GM12875 (cell line): Measurements from ENCODE around the gene VGLL4.
A peak's percentile ranks its signal among the peaks of the same experiment; 100 is the strongest.

Source experiments
- H3K4me3 ChIP-seq: one replicate; pipeline ENCODE4 v1.5.1; 2011; ENCODE audit warnings: low read depth, low read length, control low read depth
- TF ChIP-seq, protein P1 (sequence below): IDR thresholded peaks from 2 replicates; pipeline ENCODE4 v1.5.1; 2011; ENCODE audit warnings: low read depth, mild to moderate bottlenecking, control low read depth, inconsistent platforms, low read length, moderate library complexity, borderline replicate concordance; ENCODE audit not compliant: insufficient read depth

The VGLL4 gene

DNA sequence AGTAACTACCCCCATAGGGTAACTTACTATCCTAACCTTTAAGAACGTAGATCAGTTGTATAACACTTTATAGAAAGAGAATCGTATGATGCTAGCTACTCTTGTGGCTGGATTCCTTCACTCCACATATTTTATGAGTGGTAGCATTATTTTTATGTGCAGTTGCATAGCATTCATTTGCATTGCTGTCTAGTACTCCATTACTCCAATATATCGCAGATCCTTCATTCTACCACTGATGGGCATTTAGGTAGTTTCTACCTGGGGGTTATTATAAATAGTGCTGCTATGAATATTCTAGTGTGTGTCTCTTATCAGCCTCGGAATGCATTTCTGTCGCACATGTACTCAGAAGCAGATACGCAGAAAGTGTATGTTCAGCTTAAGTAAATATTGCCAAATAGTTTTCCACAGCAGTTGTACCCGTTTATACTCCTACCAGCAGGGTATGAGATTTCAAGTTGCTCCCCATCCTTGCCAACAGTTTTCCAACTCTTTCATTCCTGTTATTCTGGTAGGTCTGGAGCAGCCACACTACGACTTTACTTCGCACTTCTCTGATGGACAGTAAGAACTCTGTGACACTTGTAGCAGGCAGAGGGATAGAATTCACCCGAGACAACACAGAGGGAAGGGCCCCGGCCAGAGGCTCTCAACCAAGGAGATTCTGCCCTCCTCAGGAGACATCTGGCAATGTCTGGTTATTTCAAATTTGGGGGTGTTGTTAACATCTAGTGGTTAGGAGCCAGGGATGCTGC lies 9.8 kb upstream of the VGLL4 start:
- TF ChIP-seq, protein P1, sequence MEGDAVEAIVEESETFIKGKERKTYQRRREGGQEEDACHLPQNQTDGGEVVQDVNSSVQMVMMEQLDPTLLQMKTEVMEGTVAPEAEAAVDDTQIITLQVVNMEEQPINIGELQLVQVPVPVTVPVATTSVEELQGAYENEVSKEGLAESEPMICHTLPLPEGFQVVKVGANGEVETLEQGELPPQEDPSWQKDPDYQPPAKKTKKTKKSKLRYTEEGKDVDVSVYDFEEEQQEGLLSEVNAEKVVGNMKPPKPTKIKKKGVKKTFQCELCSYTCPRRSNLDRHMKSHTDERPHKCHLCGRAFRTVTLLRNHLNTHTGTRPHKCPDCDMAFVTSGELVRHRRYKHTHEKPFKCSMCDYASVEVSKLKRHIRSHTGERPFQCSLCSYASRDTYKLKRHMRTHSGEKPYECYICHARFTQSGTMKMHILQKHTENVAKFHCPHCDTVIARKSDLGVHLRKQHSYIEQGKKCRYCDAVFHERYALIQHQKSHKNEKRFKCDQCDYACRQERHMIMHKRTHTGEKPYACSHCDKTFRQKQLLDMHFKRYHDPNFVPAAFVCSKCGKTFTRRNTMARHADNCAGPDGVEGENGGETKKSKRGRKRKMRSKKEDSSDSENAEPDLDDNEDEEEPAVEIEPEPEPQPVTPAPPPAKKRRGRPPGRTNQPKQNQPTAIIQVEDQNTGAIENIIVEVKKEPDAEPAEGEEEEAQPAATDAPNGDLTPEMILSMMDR: no peak

GRCh38 chr3:11651900-11652299 lies 8.2 kb upstream of the VGLL4 start:
- no peak overlapping the region for H3K4me3 ChIP-seq
- TF ChIP-seq, protein P1: no peak

More for the DNA sequence above, 9.8 kb upstream of the VGLL4 start:
- no peak overlapping the region for H3K4me3 ChIP-seq

DNA sequence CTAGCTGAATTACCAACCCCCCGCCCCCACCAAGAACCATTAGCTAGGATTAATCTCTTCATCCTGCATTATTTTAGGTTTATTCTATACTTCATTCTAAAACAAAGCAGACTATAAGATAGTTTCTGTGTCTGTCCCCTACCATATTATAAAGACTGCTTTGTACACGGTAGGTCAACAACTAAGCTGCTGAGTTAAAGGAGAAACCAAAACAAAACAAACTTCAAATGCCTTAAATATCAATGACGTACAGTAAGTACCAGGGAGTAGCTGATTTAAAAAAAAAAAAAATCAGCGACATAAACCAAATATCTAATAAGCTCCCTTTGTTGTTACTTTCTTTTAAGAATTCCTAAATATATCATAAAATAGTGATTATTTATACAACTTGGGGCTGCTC lies 7.8 kb upstream of the VGLL4 start:
- H3K4me3 ChIP-seq: no peak overlapping the region
- TF ChIP-seq, protein P1: no peak

GRCh38 chr3:11650391-11650790 lies 6.7 kb upstream of the VGLL4 start:
- H3K4me3 ChIP-seq: no peak overlapping the region
- TF ChIP-seq, protein P1: no peak

DNA sequence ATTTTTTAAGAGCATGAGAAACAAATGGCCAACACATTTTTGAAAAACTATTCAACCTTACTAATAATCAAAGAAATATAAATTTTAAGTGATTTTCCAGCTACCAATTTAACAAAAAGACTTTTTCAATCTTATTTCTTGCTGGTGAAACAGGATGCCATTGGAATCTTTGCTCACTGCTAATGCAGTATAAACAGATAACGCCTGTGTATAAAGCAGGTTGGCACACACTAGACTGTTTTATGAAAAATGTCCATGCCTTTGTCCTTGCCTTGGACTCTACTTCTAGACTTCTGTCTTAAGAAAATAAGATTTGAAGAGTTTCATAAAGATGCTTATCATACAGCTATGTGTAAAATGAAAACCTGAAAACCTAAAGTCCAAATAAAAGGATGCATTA lies 5.0 kb upstream of the VGLL4 start:
- H3K4me3 ChIP-seq: no peak overlapping the region
- TF ChIP-seq, protein P1: no peak

GRCh38 chr3:11643201-11643603 lies 513 bp downstream of the VGLL4 start:
- peak overlapping the region; percentile 79 for H3K4me3 ChIP-seq
- TF ChIP-seq, protein P1: no peak
